GM12878 (cell line): ENCODE measurements around the gene PRPSAP1. TPM values are rescaled to one million over a fixed set of nuclear protein-coding genes. Genes with fewer than 3 reads are reported as not detected.

ENCODE experiments used
- CEBPB ChIP-seq, 2 experiments: fragments of 150-350 bp in 1 of 2; IDR thresholded peaks; 2 replicates each; pipeline ENCODE4 v1.6.1; 2012 to 2014; ENCODE audit warnings: low read depth in 2 of 2, low read length in 2 of 2, borderline replicate concordance in 1 of 2, inconsistent platforms in 1 of 2
- DPF2 ChIP-seq: fragments of 450-650 bp; IDR thresholded peaks from 2 replicates; pipeline ENCODE4 v1.6.1; 2017; ENCODE audit warnings: mild to moderate bottlenecking
- E2F4 ChIP-seq: IDR thresholded peaks from 2 replicates; pipeline ENCODE4 v1.6.1; 2012; ENCODE audit warnings: low read depth, low read length, improper control_type of control experiment
- EGR1 ChIP-seq, 2 experiments: IDR thresholded peaks; 1 replicate in 1 of 2; 2 replicates in 1 of 2; pipeline ENCODE4 v1.6.1; 2011 to 2012; ENCODE audit warnings: low read depth in 2 of 2, low read length in 2 of 2, borderline replicate concordance in 1 of 2, mild to moderate bottlenecking in 1 of 2, moderate library complexity in 1 of 2
- ETV6 ChIP-seq, 2 experiments: fragments of 450-650 bp in 1 of 2; IDR thresholded peaks in 1 of 2; conservative IDR thresholded peaks in 1 of 2; 2 replicates each; pipeline ENCODE4 v1.6.1; 2014; ENCODE audit warnings: antibody characterized with exemption in 1 of 2, borderline replicate concordance in 1 of 2, low read depth in 1 of 2, mild to moderate bottlenecking in 1 of 2, moderate library complexity in 1 of 2
- HCFC1 ChIP-seq: fragments of 150-350 bp; IDR thresholded peaks from 2 replicates; pipeline ENCODE4 v1.6.1; 2014; ENCODE audit warnings: low read length
- HDGF ChIP-seq: fragments of 450-650 bp; IDR thresholded peaks from 2 replicates; pipeline ENCODE4 v1.6.1; 2016; ENCODE audit warnings: antibody characterized with exemption
- IKZF1 ChIP-seq: fragments of 450-650 bp; conservative IDR thresholded peaks from 2 replicates; pipeline ENCODE4 v1.6.1; 2017; ENCODE audit warnings: antibody characterized with exemption, mild to moderate bottlenecking
- MAX ChIP-seq: IDR thresholded peaks from 2 replicates; pipeline ENCODE4 v1.6.1; 2012; ENCODE audit warnings: low read depth, low read length, improper control_type of control experiment
- MEF2A ChIP-seq: IDR thresholded peaks from 2 replicates; pipeline ENCODE4 v1.6.1; 2011; ENCODE audit warnings: low read depth, mild to moderate bottlenecking, low read length, moderate library complexity; ENCODE audit not compliant: insufficient read depth
- MEF2B ChIP-seq: fragments of 450-650 bp; IDR thresholded peaks from 2 replicates; pipeline ENCODE4 v1.6.1; 2018; ENCODE audit warnings: mild to moderate bottlenecking, moderate library complexity; ENCODE audit not compliant: partially characterized antibody, poor library complexity, severe bottlenecking
- MYB ChIP-seq: fragments of 150-350 bp; IDR thresholded peaks from 2 replicates; pipeline ENCODE4 v1.6.1; 2014; ENCODE audit warnings: mild to moderate bottlenecking, low read depth, low read length, borderline replicate concordance
- NBN ChIP-seq: fragments of 450-650 bp; IDR thresholded peaks from 2 replicates; pipeline ENCODE4 v1.6.1; 2016
- NFYA ChIP-seq: IDR thresholded peaks from 2 replicates; pipeline ENCODE4 v1.6.1; 2011; ENCODE audit warnings: low read depth, mild to moderate bottlenecking, low read length, improper control_type of control experiment, borderline replicate concordance
- NR2F1 ChIP-seq: fragments of 450-650 bp; conservative IDR thresholded peaks from 2 replicates; pipeline ENCODE4 v1.6.1; 2017; ENCODE audit warnings: mild to moderate bottlenecking
- PAX5 ChIP-seq: IDR thresholded peaks from 2 replicates; pipeline ENCODE4 v1.6.1; 2011; ENCODE audit warnings: low read depth, low read length, borderline replicate concordance
- POLR2AphosphoS2 ChIP-seq: IDR thresholded peaks from 2 replicates; pipeline ENCODE4 v1.6.1; 2011; ENCODE audit warnings: low read depth, mild to moderate bottlenecking, low read length, improper control_type of control experiment, moderate library complexity
- POU2F2 ChIP-seq: IDR thresholded peaks from 3 replicates; pipeline ENCODE4 v1.6.1; 2011; ENCODE audit warnings: low read depth, mild to moderate bottlenecking, low read length, borderline replicate concordance
- RELB ChIP-seq: fragments of 450-650 bp; IDR thresholded peaks from 2 replicates; pipeline ENCODE4 v1.6.1; 2017; ENCODE audit warnings: low read depth, mild to moderate bottlenecking, moderate library complexity
- SPI1 ChIP-seq: IDR thresholded peaks from 2 replicates; pipeline ENCODE4 v1.6.1; 2011; ENCODE audit warnings: low read depth, mild to moderate bottlenecking, low read length, moderate library complexity, borderline replicate concordance; ENCODE audit not compliant: insufficient read depth
- ZBTB33 ChIP-seq: fragments of 450-650 bp; IDR thresholded peaks from 2 replicates; pipeline ENCODE4 v1.6.1; 2017; ENCODE audit warnings: mild to moderate bottlenecking
- ZNF207 ChIP-seq: fragments of 450-650 bp; IDR thresholded peaks from 2 replicates; pipeline ENCODE4 v1.6.1; 2014; ENCODE audit warnings: antibody characterized with exemption, mild to moderate bottlenecking, borderline replicate concordance
- ZZZ3 ChIP-seq: IDR thresholded peaks from 2 replicates; pipeline ENCODE4 v1.6.1; 2011; ENCODE audit warnings: low read depth; ENCODE audit not compliant: control insufficient read depth, insufficient read length
- polyA plus RNA-seq, 11 experiments: library from polyadenylated mRNA; depleted of rRNA in 4 of 11; unstranded in 6 of 11; stranded (reverse) in 5 of 11; fragments of >200 nt; fragmentation: Nextera tagmentation in 4 of 11; fragmentation: Illumina TruSeq in 1 of 11; extraction: Ambion mirVana in 4 of 11; extraction: Trizol in 1 of 11; gene quantifications; 1 replicate in 1 of 11; 2 replicates in 10 of 11; pipeline versions ENCODE4 v1.2.1 to v1.2.3, GENCODE V29; 2011 to 2016; ENCODE audit warnings: inconsistent platforms in 2 of 11, missing spikeins in 2 of 11, low read depth in 1 of 11
- total RNA-seq, 4 experiments: library from RNA; depleted of rRNA in 3 of 4; stranded (reverse); fragments of >200 nt in 3 of 4; fragmentation: Illumina TruSeq in 1 of 4; extraction: Trizol in 1 of 4; gene quantifications; 2 replicates each; pipeline versions ENCODE4 v1.2.1 to v1.2.3, GENCODE V29; 2013 to 2021

PRPSAP1 gene
- total and polyA plus RNA-seq, 10 of the 15 experiments (the other 5 are each of a cell fraction or from before 2014, with no cell fraction given), result 15.8 to 84.2 (median 44.2) TPM

GRCh38 chr17:76397687-76398522 lies 44.2 kb upstream of the PRPSAP1 start (continued):
- no peak for TF ChIP-seq HCFC1
- TF ChIP-seq EGR1 (IDR thresholded peaks at IDR 0.05; ENCODE audit: borderline replicate concordance in 1 of 2, low read depth in 2 of 2, low read length in 2 of 2), result no peak
- no peak for TF ChIP-seq DPF2
- no peak for TF ChIP-seq POLR2AphosphoS2
- no peak for TF ChIP-seq CEBPB (IDR thresholded peaks at IDR 0.05; ENCODE audit: borderline replicate concordance in 1 of 2, low read depth in 2 of 2, low read length in 2 of 2)
- no peak for TF ChIP-seq ZZZ3
- no peak for TF ChIP-seq MEF2B
- peak; percentile 97 for TF ChIP-seq PAX5
- no peak for TF ChIP-seq ZBTB33
- no peak for TF ChIP-seq E2F4
- no peak for TF ChIP-seq SPI1
- no peak for TF ChIP-seq MAX
- TF ChIP-seq RELB, result no peak
- TF ChIP-seq HDGF, result peak; percentile 85; the same call in 1 of the 2 replicates
- no peak for TF ChIP-seq MEF2A
- no peak for TF ChIP-seq ETV6 (conservative IDR thresholded peaks at IDR 0.05 in 1 of 2, IDR thresholded peaks at IDR 0.05 in 1 of 2; ENCODE audit: borderline replicate concordance in 1 of 2, low read depth in 1 of 2)
- TF ChIP-seq IKZF1, result no peak
- TF ChIP-seq NR2F1, result no peak
- TF ChIP-seq ZNF207, result no peak
- TF ChIP-seq MYB, result no peak
- no peak for TF ChIP-seq NFYA
- no peak for TF ChIP-seq POU2F2
- TF ChIP-seq NBN, result no peak
